NCI-H2227 (cell line): ENCODE measurements around the gene SMPD2.

Source experiments
- DNase-seq: peaks from one replicate; lab custom pipeline; 2025; ENCODE audit not compliant: unreplicated experiment; lab: John Stamatoyannopoulos, UW

Gene SMPD2

DNA sequence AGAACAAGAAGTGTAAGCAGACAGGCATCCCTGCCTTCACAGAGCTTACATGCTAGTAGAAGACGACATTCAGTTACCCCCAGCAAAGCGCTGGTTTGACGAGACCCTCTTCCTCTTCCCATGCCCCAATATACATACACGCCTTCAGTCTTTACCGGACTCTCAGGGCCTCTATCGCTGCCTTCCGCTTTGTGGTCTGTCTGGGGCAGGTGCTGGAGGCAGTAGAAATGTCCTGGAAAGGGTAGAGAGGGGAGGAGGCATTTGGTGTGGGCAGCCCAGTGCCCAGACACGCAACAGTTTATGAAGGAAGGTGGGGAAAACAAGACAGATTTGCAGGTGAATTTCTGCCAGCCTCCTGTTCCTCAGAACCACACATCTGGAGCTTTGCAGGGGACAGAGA lies 6.0 kb downstream of the SMPD2 start:
- no peak for DNase-seq

DNA sequence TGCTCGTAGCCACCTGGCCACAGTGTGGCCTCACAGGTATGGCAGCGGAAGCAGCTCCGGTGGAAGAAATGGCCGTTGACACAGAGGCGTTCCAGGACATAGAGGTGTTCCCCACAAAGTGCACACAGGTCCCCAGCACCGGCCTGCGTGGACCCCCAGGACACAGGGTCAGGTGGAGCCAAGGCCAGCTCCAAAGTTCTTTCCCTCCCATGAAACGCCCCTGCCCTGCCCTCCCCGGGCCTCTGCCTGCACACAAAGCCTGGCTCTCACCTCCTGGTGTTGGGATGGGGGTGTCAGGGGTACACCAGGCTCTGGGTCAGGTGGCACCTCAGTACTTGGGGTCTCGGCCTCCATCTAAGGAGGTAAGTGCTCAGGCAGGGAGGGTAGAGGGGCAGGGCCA lies 6.6 kb downstream of the SMPD2 start:
- DNase-seq: no peak

DNA sequence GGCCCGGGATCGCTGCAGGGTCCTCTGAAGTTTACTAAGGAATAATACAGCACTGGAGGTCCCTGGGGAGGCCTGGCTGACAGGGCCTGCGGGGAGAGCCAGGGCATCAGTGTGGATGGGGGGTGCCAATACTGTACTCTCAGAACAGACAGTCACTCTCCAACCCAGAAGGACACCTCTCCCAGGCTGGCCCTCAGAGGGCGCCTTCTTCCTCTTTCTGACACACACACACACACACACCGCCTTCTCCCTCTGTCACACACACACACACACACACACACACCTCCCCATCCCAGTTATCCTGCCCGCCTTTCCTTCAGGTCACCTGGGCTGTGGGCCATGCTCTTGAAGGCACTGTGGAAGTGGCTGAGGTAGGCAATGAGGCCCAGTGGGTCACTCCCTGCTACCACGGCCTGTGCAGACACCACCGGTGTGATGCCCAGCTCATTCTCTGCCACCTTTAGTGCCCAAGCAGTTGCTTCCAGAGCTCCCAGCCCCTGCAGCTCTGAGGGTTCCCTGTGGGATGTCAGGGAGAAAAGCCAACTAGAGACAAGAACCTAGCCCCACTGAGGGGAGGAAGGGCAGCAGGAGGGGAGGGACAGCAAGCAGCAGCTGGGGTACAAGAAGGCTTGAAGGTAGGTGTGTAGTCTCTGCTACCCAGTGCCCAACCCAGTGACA lies 7.5 kb downstream of the SMPD2 start:
- no peak for DNase-seq

DNA sequence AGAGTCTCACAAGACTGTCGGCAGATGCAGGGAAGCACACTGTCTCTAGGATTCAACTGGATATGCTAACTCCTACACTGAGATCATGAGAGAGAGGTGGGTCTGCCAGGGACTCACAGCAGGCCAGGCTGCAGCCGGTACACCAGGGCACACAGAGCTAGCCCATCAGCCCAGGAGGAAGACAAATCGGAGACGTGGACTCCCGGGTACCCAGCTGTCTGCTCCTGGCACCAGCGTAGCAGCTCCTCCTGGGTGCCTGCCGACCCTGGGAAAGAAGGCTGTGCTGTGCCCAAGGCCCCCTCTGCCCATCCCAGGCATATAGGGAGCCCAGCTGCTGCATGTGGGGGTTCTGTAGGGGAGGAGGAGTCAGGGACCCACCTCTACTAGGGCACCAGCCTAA lies 8.1 kb downstream of the SMPD2 start:
- no peak for DNase-seq

DNA sequence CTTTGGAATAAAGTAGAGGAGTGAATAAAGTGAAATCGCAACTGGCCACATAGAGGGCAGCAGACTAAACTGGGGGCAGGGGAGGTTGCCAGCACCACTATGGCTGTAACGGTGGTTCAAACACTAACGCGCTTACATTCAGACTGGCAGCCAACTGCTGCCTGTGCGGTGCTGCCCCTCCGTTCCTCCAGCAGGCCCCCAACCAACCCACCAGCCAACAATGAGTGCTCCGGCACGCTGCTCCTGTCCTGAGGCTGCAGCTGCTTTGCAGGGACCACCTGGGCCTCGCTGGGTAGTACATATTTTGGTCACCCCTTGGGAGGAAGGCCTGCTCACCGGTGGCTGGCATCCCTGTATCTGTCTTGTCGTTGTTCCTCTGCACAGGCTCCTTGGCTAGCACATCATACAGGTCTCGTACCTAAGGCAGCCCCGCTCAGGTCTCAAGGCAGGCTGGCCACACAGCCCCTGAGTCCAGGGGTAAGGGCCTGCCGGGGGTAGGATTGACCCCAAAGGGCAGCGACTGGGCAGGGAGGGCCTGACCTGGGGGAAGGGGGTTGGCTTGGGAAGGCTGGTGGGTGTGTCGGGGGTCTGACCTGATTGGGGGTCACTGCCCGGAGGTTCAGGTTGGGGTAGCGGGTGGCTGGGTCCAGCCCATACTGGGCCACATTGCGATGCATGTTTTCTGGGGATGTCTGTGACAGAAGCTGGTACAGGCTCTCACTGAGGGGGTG lies 8.7 kb downstream of the SMPD2 start:
- DNase-seq: no peak

DNA sequence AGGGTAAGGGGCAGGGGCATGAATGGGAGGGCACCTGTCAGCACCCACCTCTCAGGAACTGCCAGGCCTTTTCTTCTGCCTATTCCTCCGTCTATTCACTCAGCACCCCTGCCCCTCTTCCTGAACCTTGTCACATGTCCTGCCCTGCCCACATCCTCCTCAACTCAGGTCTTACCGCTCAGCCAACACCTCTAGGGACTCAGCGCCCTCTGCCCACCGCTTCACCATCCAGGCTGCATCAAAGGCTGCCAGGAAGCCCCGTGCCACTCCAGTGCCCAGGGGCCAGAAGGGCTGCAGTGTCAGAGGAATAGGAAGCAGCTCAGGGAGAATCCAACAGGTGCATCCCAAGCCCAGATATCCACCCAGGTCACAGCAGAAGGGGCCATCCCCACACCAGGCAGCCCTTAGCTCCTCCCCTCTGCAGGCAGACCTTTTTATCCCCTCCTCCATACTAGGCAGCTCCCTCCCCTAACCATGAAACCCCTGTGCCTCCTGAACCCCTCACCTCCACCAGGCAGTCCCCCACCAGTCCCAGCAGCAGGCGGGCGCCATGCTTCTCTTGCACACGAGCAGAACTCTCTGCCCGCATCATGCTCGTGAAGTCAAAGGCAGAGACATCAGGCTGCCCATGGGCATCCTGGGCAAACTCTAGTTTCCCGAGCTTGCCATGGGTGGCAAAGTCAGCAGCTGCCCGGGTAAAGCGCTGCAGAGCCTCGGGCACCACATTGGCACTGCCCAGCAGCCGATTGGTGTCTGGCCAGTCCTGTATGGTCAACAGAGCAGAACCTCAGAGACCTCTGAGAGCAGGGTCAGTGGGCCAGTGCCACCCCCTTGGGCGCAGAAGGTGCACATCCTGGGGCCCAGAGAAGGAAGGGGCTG lies 9.5 kb downstream of the SMPD2 start:
- DNase-seq: no peak

DNA sequence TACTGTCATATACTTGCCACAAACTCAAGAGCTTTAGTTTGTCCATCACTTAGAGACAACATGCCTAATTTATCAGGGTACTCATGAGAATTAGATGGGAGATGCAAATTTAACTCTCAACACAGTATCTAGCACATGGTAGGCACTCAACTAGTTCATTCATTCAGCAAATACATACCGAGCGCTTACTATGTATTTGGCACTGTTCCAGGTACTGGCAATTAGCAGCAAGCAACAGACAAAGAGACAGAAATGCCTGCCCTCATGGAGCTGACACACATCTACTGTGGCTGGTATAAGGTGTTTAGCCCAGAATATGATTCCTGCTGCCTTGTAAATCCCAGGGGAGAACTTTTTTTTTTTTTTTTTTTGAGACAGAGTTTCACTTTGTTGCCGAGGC lies 10.3 kb downstream of the SMPD2 start:
- no peak for DNase-seq

DNA sequence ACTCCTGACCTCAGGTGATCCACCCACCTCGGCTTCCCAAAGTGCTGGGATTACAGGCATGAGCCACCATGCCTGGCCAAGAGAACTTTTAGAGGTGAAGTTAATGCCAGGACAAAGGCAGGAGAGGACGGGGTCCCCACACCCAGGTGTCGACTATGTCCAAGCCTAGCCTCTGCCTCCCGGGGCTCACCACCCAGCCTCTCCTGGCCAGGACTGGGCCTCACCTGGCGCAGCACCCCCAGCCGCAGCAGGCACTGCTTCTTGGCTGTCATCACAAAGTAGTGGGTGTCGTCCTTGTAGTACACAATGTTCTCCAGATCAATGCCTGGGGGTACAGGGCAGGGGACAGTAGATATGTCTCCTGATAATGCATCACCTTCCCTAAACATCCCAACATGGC lies 10.9 kb downstream of the SMPD2 start:
- DNase-seq: no peak

DNA sequence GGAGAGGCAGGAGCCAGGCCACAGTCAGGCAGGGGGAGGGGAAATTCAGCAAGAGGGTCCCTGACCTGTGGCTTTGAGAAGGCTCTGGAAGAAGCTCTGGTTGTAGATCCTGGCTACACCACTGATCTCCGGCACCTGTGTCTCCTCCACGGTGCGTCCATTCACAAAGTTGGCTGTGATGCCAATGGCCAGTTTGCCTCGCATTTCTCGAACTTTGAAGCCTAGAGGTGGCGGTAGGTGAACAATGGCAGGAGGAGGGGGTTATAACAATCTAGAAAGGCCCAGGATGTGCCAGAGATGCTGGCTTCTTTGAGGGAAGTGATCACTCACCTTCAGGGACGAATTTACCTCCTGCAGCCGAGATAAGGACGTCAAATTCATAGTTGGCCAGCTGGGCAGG lies 11.7 kb downstream of the SMPD2 start:
- DNase-seq: no peak

DNA sequence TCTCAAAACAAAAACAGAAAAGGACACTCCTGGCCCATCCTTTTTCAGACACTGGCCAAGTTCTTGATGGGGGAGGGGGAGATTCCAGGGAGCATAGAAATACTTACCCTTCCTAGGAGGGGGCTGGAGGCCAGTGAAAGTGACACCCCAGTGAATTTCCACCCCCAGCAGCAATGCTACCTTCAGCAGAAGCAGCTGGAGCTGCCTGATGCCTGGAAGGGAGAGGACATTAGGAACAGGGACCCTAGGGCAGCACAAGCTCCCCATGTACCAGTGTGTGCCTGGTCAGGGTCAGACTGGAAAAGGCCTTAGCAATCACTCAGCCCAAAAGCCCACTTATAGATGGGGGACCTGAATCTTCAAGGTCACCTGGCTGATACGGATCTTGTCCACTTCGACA lies 12.6 kb downstream of the SMPD2 start:
- DNase-seq: no peak

DNA sequence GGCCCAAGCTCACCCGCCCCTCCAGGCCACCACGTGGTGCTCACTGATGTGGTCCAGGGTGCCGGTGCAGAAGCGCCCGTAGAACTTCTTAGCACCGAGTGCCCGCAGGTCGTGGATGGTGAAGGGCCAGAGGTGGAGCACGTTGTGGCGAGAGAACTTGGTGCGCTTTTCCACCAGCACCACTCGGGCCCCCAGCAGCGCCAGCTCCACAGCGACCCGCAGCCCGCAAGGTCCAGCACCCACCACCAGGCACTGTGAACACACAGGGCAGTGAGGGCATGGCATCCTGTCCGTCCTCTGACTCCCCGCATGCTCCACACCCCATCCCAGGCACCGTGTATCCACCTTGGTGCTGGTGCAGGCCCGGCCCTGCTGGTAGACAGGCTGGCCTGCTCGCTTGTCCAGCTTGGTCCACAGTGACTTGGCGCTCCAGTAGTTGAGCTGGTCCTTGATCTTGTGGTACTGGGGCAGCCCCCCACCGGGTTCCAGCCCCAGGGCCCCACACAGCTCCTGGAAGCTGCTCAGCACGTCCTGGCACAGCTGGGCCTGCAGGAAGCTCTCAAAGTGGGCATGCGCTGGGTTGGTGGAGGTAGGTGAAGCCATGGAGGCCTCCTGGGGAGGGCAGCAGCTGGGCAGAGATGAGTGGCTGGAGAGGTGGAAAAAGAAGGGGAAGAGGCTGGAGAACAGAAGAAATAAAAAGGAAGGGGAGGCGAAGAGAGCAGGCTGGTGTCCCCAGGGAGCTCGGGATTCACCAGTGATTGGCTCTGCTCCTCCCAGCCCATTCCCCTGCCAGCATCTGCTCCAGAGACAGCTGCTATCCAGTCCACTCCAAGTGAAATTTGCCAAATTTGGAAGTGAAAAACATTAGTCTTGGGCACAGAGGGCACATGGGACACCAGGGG lies 13.3 kb downstream of the SMPD2 start:
- DNase-seq: no peak

DNA sequence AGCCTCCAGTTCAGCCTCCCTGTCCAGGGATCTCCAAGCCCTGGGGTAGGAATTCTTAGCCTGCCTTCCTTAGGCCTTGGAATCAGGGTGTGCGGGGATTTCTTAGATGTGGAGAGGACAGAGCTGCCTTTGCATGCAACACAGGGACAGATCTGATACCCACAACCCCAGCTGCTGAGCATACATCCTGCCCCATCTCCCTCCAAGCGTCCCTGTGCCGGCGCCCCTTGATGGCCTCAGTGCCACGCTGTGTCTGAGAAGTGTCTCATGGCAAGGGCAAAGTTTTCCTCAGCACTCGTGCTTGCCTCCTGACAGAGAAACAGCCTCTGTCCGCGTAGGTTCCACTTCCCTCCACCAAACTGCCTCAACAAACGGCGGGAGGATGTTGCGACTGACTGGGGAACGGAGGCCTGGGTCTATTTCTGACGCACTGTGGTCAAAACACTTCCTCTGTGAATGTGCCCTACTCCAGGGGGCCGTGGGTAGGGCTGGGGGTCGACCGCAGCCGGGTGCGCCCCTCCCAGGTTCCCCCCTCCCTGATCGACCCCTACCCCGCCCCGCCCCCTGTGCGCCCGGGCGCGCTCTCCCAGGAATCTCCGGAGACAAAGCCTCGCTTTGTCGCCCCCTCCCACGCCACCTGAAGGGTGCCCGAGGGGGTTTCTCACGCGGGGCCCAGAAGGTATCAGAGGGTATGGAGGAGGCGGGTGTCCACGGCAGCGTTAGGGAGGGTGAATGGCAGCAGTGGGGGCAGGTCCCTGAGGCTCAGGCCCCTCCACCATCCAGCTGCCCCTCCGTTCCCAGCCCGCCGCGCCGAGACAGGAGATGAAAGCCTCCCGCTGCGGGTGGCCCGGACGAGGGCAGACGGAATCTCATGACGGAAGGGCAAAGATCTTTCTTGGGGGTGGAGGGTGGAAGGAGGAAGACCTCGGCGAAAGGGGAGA lies 14.2 kb downstream of the SMPD2 start:
- DNase-seq: peak; percentile 29

DNA sequence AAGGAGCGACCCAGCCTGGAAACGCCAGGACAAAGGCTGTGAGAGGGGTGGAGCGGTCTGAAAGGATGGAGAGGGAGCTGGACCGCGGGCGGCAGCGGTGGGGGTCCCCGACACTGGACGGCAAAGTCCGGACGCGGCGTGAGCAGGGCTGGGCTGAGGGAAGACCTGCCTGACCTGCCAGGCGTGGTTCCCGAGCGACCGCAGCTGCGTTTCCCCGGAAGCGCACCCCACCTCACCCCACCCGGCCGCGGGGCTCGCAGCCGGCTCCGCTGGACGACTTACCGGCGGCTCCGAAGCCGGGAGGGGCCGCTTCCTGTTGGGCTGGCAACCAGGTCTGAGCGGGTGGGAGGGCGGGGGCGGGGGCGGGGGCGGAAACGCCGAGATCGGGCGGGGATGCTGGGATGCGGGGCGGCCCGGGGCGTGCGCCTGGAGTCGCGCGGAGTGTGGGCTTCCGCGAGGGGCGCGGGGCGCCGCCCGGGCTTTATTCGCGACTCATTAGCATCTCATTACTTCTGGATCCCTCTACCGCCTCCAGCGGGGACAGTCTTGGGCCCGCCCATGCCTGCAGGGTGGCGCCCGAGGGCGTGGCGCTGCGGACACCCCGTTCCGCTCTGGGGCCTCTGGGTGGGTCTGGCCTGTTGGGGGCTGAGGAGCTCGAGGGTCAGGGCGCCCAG lies 15.1 kb downstream of the SMPD2 start, which contains the start of gene MICAL1:
MICAL1 (minus strand) TSS at position 336 of the 674 bp plus-strand sequence. CDS start 1,576 bp downstream, outside the sequence.
- peak; percentile 69 for DNase-seq

DNA sequence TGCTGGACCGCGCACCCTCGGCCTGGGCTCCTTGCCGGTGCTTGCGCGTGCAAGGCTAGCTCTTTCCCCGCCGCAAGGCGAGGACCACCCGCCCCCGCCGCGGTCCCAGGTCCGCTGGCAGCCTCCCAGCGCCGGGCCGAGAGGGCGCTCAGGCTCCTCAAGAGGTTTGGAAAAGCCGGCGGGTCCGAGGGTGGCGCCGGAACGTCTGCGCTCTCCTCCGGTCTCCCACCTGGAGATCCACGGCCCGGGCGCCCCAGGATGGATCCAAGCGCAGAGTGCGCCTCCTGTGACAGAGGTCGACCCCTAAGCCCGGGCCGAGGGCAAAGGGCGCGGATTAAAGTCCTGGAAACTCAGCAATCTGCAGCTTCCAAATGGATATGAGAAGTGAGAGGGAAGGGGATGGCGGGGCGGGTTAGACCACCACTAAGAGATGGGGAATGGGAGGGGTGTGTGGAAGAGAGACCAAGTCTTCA lies 15.6 kb downstream of the SMPD2 start:
- DNase-seq: peak; percentile 58

DNA sequence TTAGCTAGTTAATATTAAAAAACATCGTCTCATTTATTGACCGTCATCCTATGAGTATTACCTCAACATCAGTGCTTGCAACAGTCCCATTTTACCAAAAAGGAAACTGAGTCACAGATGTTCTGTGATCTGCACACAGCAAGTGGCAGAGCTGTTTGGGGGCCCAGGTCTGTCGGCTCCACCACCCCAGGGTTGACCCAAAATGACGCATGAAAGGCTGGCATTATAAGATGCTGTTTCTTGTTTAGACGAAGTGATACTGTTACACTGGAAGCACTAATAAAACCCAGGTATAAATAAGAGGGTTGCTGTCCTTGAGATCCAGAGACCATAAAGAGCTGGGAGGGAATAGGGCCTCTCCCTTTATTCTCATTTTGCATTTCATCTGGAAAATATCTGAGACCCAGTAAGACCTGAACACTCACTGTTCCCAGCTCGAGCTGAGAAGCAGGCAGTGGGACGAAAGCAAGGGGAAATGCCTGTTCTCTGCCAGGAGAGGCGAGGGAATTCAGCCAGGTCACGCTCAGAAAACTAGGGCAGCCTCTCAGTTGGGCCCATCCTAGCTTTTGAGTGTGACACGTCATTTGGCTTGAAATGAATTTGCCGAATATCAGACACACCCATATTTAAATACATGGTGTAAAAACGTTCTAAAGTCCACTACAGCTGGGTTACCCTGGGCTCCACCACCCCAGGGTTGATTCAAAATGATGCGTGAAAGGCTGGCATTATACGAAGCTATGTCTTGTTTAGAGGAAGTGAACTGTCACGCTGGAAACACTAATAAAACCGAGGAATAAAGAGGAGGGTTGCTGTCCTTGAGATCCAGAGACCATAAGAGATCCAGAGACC lies 16.4 kb downstream of the SMPD2 start:
- DNase-seq: no peak

DNA sequence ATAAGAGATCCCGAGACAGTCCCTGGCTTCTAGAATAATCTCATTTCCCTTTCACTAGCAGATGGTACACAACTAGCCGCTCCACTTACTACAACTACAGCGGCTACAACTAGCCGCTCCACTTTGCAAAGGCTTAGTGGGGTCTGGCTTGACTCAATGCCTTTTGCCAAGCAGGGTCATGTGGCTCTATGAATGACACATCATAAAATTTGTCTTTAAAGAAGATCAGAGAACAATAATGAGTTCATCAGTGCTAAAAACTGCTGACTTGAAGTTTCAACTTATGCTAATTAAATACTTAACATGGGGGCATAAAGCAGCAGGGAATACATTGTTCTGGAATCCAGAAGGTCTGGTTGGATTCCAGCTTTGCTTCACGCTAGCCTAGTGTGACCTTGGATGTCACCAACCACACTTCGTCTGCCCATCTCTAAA lies 17.1 kb downstream of the SMPD2 start:
- no peak for DNase-seq

DNA sequence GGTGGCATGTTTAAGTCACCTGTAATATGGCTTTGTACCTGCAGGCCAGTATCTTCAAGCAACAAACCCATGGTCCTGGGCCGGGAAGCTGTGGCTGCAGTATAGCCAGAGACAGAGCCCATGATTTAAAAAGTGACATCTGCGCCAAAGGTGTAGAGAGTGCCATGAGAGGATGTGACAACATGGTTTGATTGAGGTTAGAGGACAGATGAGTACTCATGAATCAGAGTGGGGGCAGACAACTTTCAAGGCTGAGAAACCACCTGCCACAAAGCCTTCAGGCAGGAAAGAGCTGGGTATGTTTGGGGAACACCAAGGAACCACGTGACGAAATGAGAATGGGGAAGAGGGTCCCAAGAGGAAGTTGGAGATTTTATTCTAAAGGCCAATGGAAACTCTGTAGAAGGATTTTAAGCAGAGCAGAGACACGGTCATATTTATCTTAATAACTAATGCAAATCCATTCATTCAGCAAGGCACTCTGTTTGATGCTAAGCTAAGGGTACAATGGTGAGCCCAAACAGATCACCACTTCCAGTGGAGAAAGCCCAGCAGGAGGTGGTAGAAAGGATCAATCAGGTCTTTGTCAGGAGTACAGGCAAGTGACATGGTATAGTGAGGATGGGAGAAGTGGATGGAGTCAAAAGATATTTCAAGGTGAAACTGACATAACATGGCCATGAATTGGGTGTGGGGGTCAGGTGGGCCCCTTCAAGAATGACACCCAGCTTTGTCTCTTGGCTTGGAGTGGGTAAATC lies 18.4 kb downstream of the SMPD2 start:
- DNase-seq: no peak
